Measurements from ENCODE around the gene CLCN4. TPM values are rescaled to one million over a fixed set of nuclear protein-coding genes. Genes with fewer than 3 reads are reported as not detected.

CLCN4 gene
- total and polyA plus RNA-seq, 10 of the 15 experiments (the other 5 are each of a cell fraction or from before 2014, with no cell fraction given) = 0.90 to 6.9 (median 2.9) TPM

DNA sequence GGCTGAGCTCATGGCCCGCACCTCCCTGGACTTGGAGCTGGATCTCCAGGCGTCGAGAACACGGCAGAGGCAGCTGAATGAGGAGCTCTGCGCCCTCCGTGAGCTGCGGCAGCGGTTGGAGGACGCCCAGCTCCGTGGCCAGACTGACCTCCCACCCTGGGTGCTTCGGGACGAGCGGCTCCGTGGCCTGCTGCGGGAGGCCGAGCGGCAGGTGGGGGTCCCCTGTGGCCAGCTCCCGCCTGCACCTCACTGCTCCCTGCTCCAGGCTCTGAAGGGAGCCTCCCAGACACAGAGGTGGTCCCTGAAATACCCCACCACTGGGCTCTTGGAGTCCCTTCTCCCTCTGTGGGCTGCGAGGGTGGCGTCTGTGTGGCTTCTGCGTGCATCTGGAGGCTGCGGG is 18.0 kb upstream of the CLCN4 start:
- Histone ChIP-seq H3K27me3 (replicated peaks in 1 of 2; ENCODE audit: control insufficient read depth in 2 of 2, insufficient read depth in 2 of 2, low read length in 1 of 2) (no peaks in the 10 kb centered on the region), H3K4me3 (no peak overlapping the region), H3K36me3 (ENCODE audit: control insufficient read depth in 2 of 2, insufficient read depth in 2 of 2, low read length in 1 of 2) (peaks cover 0 to 2% of the 10 kb centered on the region in 2 experiments; a peak in 2 of 4 replicates), H3K4me2 (ENCODE audit: control insufficient read depth, insufficient read depth) (no peak overlapping the region), H3K79me2 (ENCODE audit: control insufficient read depth, insufficient read depth, low read length) (no peaks in the 10 kb centered on the region), H3K9ac (ENCODE audit: control insufficient read depth, insufficient read depth, low read length) (no peak overlapping the region), H2AFZ (ENCODE audit: control insufficient read depth, low read depth, low read length) (no peak overlapping the region), H3K9me3 (replicated peaks; ENCODE audit: control insufficient read depth, insufficient read depth, low read length) (no peaks in the 10 kb centered on the region), H3K4me1 (ENCODE audit: control insufficient read depth, insufficient read depth, low read length) (no peaks in the 10 kb centered on the region), H3K27ac (ENCODE audit: control insufficient read depth, insufficient read depth) (no peak overlapping the region), H4K20me1 (ENCODE audit: control insufficient read depth, insufficient read depth) (no peaks in the 10 kb centered on the region)
- no TSS peak for BruUV-seq (replicated peaks)
- 73% methylated on average over 22 of the region's 22 CpGs for WGBS (ENCODE audit: insufficient coverage, insufficient replicate concordance, low lambda C conversion rate, missing lambda C conversion rate)
- CTCF ChIA-PET = interaction anchor here (0.9 kb wide), 1 partner anchor 19 kb away, joined by 4 read pairs; no protein-coding TSS in a partner anchor
- no peak for ATAC-seq
- no peak for FAIRE-seq
- DNase-seq (ENCODE audit: low read depth, low spot score) = no peak
- POLR2A ChIA-PET = no interaction called here
- no peak for TF ChIP-seq ZNF384 (IDR thresholded peaks at IDR 0.05; ENCODE audit: borderline replicate concordance, low read depth, low read length)
- TF ChIP-seq, protein P1, sequence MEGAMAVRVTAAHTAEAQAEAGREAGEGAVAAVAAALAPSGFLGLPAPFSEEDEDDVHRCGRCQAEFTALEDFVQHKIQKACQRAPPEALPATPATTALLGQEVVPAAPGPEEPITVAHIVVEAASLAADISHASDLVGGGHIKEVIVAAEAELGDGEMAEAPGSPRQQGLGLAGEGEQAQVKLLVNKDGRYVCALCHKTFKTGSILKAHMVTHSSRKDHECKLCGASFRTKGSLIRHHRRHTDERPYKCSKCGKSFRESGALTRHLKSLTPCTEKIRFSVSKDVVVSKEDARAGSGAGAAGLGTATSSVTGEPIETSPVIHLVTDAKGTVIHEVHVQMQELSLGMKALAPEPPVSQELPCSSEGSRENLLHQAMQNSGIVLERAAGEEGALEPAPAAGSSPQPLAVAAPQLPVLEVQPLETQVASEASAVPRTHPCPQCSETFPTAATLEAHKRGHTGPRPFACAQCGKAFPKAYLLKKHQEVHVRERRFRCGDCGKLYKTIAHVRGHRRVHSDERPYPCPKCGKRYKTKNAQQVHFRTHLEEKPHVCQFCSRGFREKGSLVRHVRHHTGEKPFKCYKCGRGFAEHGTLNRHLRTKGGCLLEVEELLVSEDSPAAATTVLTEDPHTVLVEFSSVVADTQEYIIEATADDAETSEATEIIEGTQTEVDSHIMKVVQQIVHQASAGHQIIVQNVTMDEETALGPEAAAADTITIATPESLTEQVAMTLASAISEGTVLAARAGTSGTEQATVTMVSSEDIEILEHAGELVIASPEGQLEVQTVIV (IDR thresholded peaks at IDR 0.05; ENCODE audit: borderline replicate concordance, partially characterized antibody) = no peak
- no peak for TF ChIP-seq E2F8 (IDR thresholded peaks at IDR 0.05; ENCODE audit: low read depth, partially characterized antibody)
- no peak for TF ChIP-seq STAT3 (IDR thresholded peaks at IDR 0.05; ENCODE audit: low read depth, low read length)
- no peak for TF ChIP-seq HCFC1 (IDR thresholded peaks at IDR 0.05; ENCODE audit: low read length)
- intact Hi-C loops (cut with micrococcal nuclease; ENCODE audit: unreplicated experiment) (no loop called here), in situ Hi-C loops (cut with MboI) (no loop called here)
- RAD21 ChIA-PET (ENCODE audit: unreplicated experiment) = no interaction called here
- SMC1A ChIA-PET (ENCODE audit: uncharacterized antibody, unreplicated experiment) = no interaction called here

Data from GM12878 (cell line).